IMR-90 (cell line): ENCODE measurements around the gene RPRML. TPM values are rescaled to one million over a fixed set of nuclear protein-coding genes. Genes with fewer than 3 reads are reported as not detected.

Source experiments
- microRNA-seq, 2 experiments: library from miRNA; stranded (forward) in 1 of 2; unstranded in 1 of 2; fragments of 10-50 nt in 1 of 2; fragments of <30 nt in 1 of 2; gene quantifications in 1 of 2; microRNA quantifications in 1 of 2; one replicate each; pipeline versions ENCODE3 to v1.1.0; 2013 to 2020; ENCODE audit not compliant: insufficient read depth in 1 of 2, insufficient read length in 1 of 2, unreplicated experiment in 1 of 2
- polyA plus RNA-seq, 3 experiments: library from polyadenylated mRNA; depleted of rRNA; stranded (reverse); fragments of >200 nt; gene quantifications; 2 replicates each; pipeline ENCODE4 v1.2.3, GENCODE V29; 2012; ENCODE audit warnings: low replicate concordance in 1 of 3
- small RNA-seq, 5 experiments: library from RNA; depleted of rRNA; stranded (forward); fragments of <200 nt; gene quantifications; one replicate each; pipeline ENCODE3, GENCODE V24; 2012
- total RNA-seq: library from RNA; depleted of rRNA; stranded (reverse); fragments of >200 nt; gene quantifications from 2 replicates; pipeline ENCODE4 v1.2.3, GENCODE V29; 2012; rRNA removed

RPRML gene
- total and polyA plus RNA-seq, 2 of the 4 experiments (the other 2 are of a cell fraction): not detected

Small RNA genes within 50 kb of the gene (microRNA-seq; reads per million reads assigned to microRNA genes)
- 0 reads per million in 2 experiments for gene MIR5089

Small RNA genes within 50 kb of the gene (small RNA-seq; reads per million reads assigned to genes)
- gene MIR5089: 0 reads per million in 5 experiments

Other genes starting within 250 kb of the RPRML start
- 0.56 and 0.72 TPM in 2 replicates for gene WNT3, start 160.6 kb downstream of the RPRML start, total RNA-seq
- gene WNT3, start 160.6 kb downstream of the RPRML start, polyA plus RNA-seq (2012; rRNA removed): 0.99 and 1.0 TPM in 2 replicates
- gene WNT9B, start 127.7 kb downstream of the RPRML start, total RNA-seq: not detected in 2 replicates
- gene WNT9B, start 127.7 kb downstream of the RPRML start, polyA plus RNA-seq (2012; rRNA removed): not detected in 2 replicates
- 65.8 and 75.6 TPM in 2 replicates for gene GOSR2, start 56.1 kb downstream of the RPRML start, total RNA-seq
- gene GOSR2, start 56.1 kb downstream of the RPRML start, polyA plus RNA-seq (2012; rRNA removed): 59.5 and 63.4 TPM in 2 replicates
- gene CDC27, start 210.0 kb upstream of the RPRML start, total RNA-seq: 170 and 190 TPM in 2 replicates
- 47.7 and 57.9 TPM in 2 replicates for gene CDC27, start 210.0 kb upstream of the RPRML start, polyA plus RNA-seq (2012; rRNA removed)
- 0.28 TPM in 1 of 2 replicates, not detected in the other for gene MYL4, start 230.1 kb upstream of the RPRML start, total RNA-seq
- gene MYL4, start 230.1 kb upstream of the RPRML start, polyA plus RNA-seq (2012; rRNA removed): 0.20 TPM in 1 of 2 replicates, not detected in the other